ENCODE results near the gene SPSB3.

SPSB3 gene

GRCh38 chr16:1775006-1775845 lies 7.1 kb downstream of the SPSB3 start:
- no peak for DNase-seq (ENCODE audit: low read depth in 3 of 3)

GRCh38 chr16:1774448-1774780 lies 8.0 kb downstream of the SPSB3 start:
- DNase-seq (ENCODE audit: low read depth in 3 of 3) = no peak

GRCh38 chr16:1773703-1774447 lies 8.5 kb downstream of the SPSB3 start:
- DNase-seq (ENCODE audit: low read depth in 3 of 3) = no peak

GRCh38 chr16:1772908-1773702 lies 9.3 kb downstream of the SPSB3 start, which contains the start of gene MRPS34:
Gene MRPS34, minus strand, starts transcription at chr16:1773134. Its CDS starts 15 bp downstream, at chr16:1773119.
- DNase-seq (ENCODE audit: low read depth in 3 of 3) = peak; percentile 58 to 69 (median 60)

- DNase-seq (ENCODE audit: low read depth in 3 of 3) = peak in 1 of 3 experiments; percentile 32
Measured at GRCh38 chr16:1772362-1772907, 9.9 kb downstream of the SPSB3 start, which contains the start of gene EME2. Gene EME2, plus strand, starts transcription at chr16:1772810. Its CDS starts 418 bp downstream, at chr16:1773228.

- DNase-seq (ENCODE audit: low read depth in 3 of 3) = peak in 1 of 3 experiments; percentile 23
Measured at GRCh38 chr16:1771864-1772361, 10.5 kb downstream of the SPSB3 start.

- DNase-seq (ENCODE audit: low read depth in 3 of 3) = peak; percentile 51 to 65 (median 61)
Measured at GRCh38 chr16:1771188-1771863, 11.0 kb downstream of the SPSB3 start, which contains the start of gene NME3. Gene NME3, minus strand, starts transcription at chr16:1771543. Its CDS starts 9 bp downstream, at chr16:1771534.

GRCh38 chr16:1770328-1771187 lies 11.8 kb downstream of the SPSB3 start:
- peak in 1 of 3 experiments; percentile 45 for DNase-seq (ENCODE audit: low read depth in 3 of 3)

GRCh38 chr16:1769402-1770300 lies 12.7 kb downstream of the SPSB3 start:
- DNase-seq (ENCODE audit: low read depth in 3 of 3) = no peak

- no peak for DNase-seq (ENCODE audit: low read depth in 3 of 3)
Measured at GRCh38 chr16:1768767-1769401, 13.5 kb downstream of the SPSB3 start.

- DNase-seq (ENCODE audit: low read depth in 3 of 3) = no peak
Measured at GRCh38 chr16:1768061-1768766, 14.2 kb downstream of the SPSB3 start.

GRCh38 chr16:1767116-1767994 lies 15.0 kb downstream of the SPSB3 start:
- DNase-seq (ENCODE audit: low read depth in 3 of 3) = no peak

GRCh38 chr16:1766701-1767100 lies 15.7 kb downstream of the SPSB3 start:
- DNase-seq (ENCODE audit: low read depth in 3 of 3) = no peak

GRCh38 chr16:1766231-1766630 lies 16.1 kb downstream of the SPSB3 start:
- DNase-seq (ENCODE audit: low read depth in 3 of 3) = no peak

GRCh38 chr16:1765826-1766225 lies 16.5 kb downstream of the SPSB3 start:
- no peak for DNase-seq (ENCODE audit: low read depth in 3 of 3)

- DNase-seq (ENCODE audit: low read depth in 3 of 3) = no peak
Measured at GRCh38 chr16:1764971-1765370, 17.4 kb downstream of the SPSB3 start.

Data from stimulated activated CD4-positive, alpha-beta T cell treated with anti-CD3 and anti-CD28 coated beads, TNF-alpha, amount 100 ng/mL, for 4 hours (primary cell).